Glomerular visceral epithelial cell (primary cell): ENCODE results near the gene USP8.
A peak's percentile ranks its signal among the peaks of the same experiment; 100 is the strongest.
"Not testable (repeated sequence)": the region's sequence is repeated elsewhere in the genome, so short reads cannot be mapped to it uniquely, and the experiment has no call there.

ENCODE experiments used
- DNase-seq: peaks from one replicate; pipeline ENCODE4 v3.0.0-alpha.2; 2016; ENCODE audit errors: extremely low spot score

The USP8 gene

GRCh38 chr15:50424066-50424890, at the start of gene USP8:
USP8 (plus strand) TSS chr15:50424405; CDS start chr15:50439074, 14,669 bp downstream.
- peak; percentile 98 for DNase-seq

GRCh38 chr15:50377867-50378751, 46.1 kb upstream of the USP8 start:
- DNase-seq = no peak

- DNase-seq = no peak
These were observed 45.4 kb upstream of the USP8 start for GRCh38 chr15:50378776-50379175.

GRCh38 chr15:50379413-50379812, 44.8 kb upstream of the USP8 start:
- not testable (repeated sequence) for DNase-seq

GRCh38 chr15:50380089-50380488, 44.1 kb upstream of the USP8 start:
- no peak for DNase-seq

- no peak for DNase-seq
These were observed 42.8 kb upstream of the USP8 start for GRCh38 chr15:50381438-50381837.

- DNase-seq = not testable (repeated sequence)
These were observed 41.8 kb upstream of the USP8 start for GRCh38 chr15:50382408-50382807.

- no peak for DNase-seq
These were observed 33.5 kb upstream of the USP8 start for GRCh38 chr15:50390554-50391264.

GRCh38 chr15:50391561-50391960, 32.6 kb upstream of the USP8 start:
- not testable (repeated sequence) for DNase-seq

- no peak for DNase-seq
These were observed 12.3 kb upstream of the USP8 start for GRCh38 chr15:50411870-50412269.

- no peak for DNase-seq
These were observed 9.6 kb upstream of the USP8 start for GRCh38 chr15:50414624-50415023.

GRCh38 chr15:50415752-50416404, 8.3 kb upstream of the USP8 start:
- no peak for DNase-seq

GRCh38 chr15:50416890-50417289, 7.3 kb upstream of the USP8 start:
- DNase-seq = no peak

- peak; percentile 6 for DNase-seq
These were observed 6.1 kb upstream of the USP8 start for GRCh38 chr15:50418041-50418583.

GRCh38 chr15:50425219-50425618, 1.0 kb downstream of the USP8 start:
- no peak for DNase-seq

GRCh38 chr15:50425678-50426246, 1.6 kb downstream of the USP8 start:
- DNase-seq = not testable (repeated sequence)

GRCh38 chr15:50426428-50426827, 2.2 kb downstream of the USP8 start:
- DNase-seq = no peak

GRCh38 chr15:50431204-50431603, 7.0 kb downstream of the USP8 start:
- DNase-seq = no peak

- no peak for DNase-seq
These were observed 8.0 kb downstream of the USP8 start for GRCh38 chr15:50432230-50432629.

GRCh38 chr15:50435772-50436171, 11.6 kb downstream of the USP8 start:
- DNase-seq = no peak

- no peak for DNase-seq
These were observed 14.0 kb downstream of the USP8 start for GRCh38 chr15:50438251-50438650.
